ENCODE results near the gene ANKHD1. TPM values are rescaled to one million over a fixed set of nuclear protein-coding genes. Genes with fewer than 3 reads are reported as not detected.

The ANKHD1 gene
- total and polyA plus RNA-seq, 7 donors = 31.2 to 86.1 (median 57.1) TPM

DNA sequence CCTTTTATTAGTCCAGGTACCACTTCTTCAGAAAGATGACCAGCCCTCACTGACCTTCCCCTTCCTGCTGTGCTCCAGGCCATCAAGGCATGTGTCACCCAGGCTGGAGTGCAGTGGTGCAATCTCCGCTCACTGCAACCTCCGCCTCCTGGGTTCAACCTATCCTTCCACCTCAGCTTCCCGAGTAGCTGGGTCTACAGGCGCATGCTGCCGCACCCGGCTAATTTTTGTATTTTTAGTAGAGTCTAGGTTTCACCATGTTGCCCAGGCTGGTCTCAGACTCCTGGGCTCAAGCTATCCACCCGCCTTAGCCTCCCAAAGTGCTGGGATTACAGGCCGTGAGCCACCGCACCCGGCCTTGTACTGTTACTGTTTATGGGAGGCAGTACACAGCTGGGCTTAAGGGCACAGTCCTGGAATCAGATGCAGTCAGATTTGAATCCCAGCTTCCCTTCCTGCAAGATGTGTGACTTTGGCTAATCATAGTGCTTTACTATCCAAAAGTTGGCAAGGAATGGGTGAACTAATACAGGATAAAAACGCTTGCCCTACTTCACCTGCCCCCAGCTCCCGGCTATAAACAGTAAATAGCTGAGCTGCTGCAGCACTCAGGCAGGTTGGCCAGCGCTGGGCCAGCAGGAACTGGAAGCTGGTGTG lies 145.3 kb downstream of the ANKHD1 start:
- Histone ChIP-seq H3K4me1 (peaks cover 43% of the 10 kb centered on the region), H3K27ac (peak overlapping the region; percentile 98), H3K4me3 (peak overlapping the region; percentile 67), H3K9me3 (no peaks in the 10 kb centered on the region), H3K27me3 (ENCODE audit: insufficient read depth in 3 of 3, low read length in 2 of 3) (no peaks in the 10 kb centered on the region), H3K36me3 (ENCODE audit: insufficient read depth in 1 of 2, low read depth in 1 of 2) (peaks cover 4 to 64% of the 10 kb centered on the region in 2 donors)
- WGBS, 3 donors = 21 to 33% (median 23%) methylated on average over 13 of the region's 13 CpGs
- DNase-seq = no peak
- intact Hi-C loops (cut with DNase I) = loop anchor here (2.0 kb wide), 2 partner anchors 92 to 146 kb away; partner anchors contain the start of genes TMCO6 (in 2 of the 2) and ANKHD1 (in 1 of the 2)
- TF ChIP-seq, protein P1, sequence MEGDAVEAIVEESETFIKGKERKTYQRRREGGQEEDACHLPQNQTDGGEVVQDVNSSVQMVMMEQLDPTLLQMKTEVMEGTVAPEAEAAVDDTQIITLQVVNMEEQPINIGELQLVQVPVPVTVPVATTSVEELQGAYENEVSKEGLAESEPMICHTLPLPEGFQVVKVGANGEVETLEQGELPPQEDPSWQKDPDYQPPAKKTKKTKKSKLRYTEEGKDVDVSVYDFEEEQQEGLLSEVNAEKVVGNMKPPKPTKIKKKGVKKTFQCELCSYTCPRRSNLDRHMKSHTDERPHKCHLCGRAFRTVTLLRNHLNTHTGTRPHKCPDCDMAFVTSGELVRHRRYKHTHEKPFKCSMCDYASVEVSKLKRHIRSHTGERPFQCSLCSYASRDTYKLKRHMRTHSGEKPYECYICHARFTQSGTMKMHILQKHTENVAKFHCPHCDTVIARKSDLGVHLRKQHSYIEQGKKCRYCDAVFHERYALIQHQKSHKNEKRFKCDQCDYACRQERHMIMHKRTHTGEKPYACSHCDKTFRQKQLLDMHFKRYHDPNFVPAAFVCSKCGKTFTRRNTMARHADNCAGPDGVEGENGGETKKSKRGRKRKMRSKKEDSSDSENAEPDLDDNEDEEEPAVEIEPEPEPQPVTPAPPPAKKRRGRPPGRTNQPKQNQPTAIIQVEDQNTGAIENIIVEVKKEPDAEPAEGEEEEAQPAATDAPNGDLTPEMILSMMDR (IDR thresholded peaks at IDR 0.05) = no peak
- peak; percentile 2 to 36 (median 14) for ATAC-seq

DNA sequence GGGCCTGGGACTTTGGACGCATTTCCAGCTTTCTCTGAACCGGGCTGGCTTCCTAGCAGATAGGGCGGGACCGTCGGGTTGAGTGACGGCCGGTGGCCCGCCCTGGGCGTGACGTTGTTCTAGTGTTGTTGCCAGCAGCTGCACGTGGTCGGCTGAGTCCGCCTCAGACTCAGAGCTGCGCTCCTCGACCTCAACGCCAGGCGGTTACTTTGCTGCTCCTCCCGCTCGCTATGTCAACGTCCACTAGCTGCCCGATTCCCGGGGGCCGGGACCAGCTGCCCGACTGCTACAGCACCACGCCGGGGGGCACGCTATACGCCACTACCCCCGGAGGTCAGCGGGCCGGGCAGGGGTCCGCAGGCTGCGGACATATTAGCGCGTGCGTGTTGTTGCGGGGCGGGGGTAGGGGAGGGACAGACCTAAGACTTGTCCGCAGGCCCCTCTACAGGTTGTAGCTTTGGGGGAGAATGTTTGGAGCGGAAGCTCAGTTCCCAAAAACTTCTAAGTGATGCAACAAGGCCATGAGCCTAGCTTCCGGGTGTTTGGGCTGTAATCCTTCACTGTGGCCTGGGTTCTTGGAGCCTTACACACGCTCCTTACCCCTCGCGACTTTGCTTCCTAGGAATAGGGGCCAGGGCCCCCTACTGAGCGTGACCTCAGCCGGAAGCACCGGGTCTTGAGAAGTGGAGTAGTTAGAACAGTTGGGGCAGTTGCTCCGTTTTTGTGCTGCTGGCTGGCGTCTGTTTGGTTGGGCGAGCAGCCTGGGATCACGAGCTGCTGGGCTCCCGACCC lies 146.1 kb downstream of the ANKHD1 start, which contains the start of gene EIF4EBP3:
Gene EIF4EBP3 (plus strand): TSS at position 155 of the 792 bp plus-strand sequence. CDS start 76 bp downstream, at position 231.
- H3K36me3 ChIP-seq (ENCODE audit: insufficient read depth in 1 of 2, low read depth in 1 of 2) = peaks cover 4 to 64% of the 10 kb centered on the region in 2 donors
- H3K4me1 ChIP-seq = peaks cover 43% of the 10 kb centered on the region
- TF ChIP-seq, protein P1 (IDR thresholded peaks at IDR 0.05) = peak; percentile 66
- no peaks in the 10 kb centered on the region for H3K27me3 ChIP-seq (ENCODE audit: insufficient read depth in 3 of 3, low read length in 2 of 3)
- no peaks in the 10 kb centered on the region for H3K9me3 ChIP-seq
- peak; percentile 88 to 92 (median 90) for ATAC-seq
- H3K27ac ChIP-seq = peak within 1 kb of the TSS; percentile 98
- intact Hi-C loops (cut with DNase I) = loop anchor here (2.0 kb wide), 2 partner anchors 91 to 147 kb away; partner anchors contain the start of genes TMCO6 (in 2 of the 2) and ANKHD1 (in 1 of the 2)
- peak within 1 kb of the TSS; percentile 67 for H3K4me3 ChIP-seq
- WGBS, 3 donors = 1% methylated on average over 51 to 52 of the region's 52 CpGs
- peak; percentile 97 to 99 for DNase-seq

DNA sequence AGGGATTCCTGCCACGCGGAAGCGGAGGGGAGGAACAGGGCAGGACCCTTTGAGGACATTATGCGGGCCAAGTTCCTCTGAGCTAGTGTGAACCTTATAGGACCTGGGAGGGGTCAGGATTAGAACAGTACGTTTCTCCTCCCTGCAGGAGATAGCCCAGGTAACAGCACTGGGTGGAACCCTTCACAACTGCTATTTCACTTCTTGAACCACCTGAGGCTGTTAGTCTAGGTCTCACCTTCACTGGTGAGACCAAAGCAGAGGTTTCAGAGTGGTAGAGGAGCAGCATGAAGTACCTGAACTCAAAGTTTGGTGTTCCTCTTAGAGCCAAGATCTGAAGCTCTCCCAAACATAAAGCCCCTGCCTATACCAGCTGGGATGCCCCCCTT lies 146.7 kb downstream of the ANKHD1 start:
- Histone ChIP-seq H3K27me3 (ENCODE audit: insufficient read depth in 3 of 3, low read length in 2 of 3) (no peaks in the 10 kb centered on the region), H3K36me3 (ENCODE audit: insufficient read depth in 1 of 2, low read depth in 1 of 2) (peaks cover 4 to 63% of the 10 kb centered on the region in 2 donors), H3K4me3 (peak overlapping the region; percentile 67), H3K9me3 (no peaks in the 10 kb centered on the region), H3K4me1 (peaks cover 43% of the 10 kb centered on the region), H3K27ac (peak overlapping the region; percentile 98)
- intact Hi-C loops (cut with DNase I) = no loop called here
- DNase-seq (no peak), ATAC-seq (peak in 2 of 4 donors; percentile 53 to 68)
- TF ChIP-seq, protein P1 (IDR thresholded peaks at IDR 0.05) = no peak
- 0 to 4% (median 0%) methylated on average over 5 of the region's 5 CpGs for WGBS, 3 donors

DNA sequence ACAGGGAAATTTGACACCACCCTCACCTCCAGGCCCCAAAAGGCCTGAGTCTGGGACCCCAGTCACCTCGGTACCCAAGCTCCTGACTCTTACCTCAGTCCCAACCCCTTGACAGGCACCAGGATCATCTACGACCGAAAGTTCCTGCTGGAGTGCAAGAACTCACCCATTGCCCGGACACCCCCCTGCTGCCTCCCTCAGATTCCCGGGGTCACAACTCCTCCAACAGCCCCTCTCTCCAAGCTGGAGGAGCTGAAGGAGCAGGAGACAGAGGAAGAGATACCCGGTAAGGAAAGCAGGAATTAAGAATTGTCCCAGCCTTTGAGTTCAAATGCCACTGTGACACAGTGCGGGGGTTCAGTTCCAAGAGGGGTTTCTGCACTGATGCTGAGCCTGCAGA lies 147.2 kb downstream of the ANKHD1 start:
- TF ChIP-seq, protein P1 (IDR thresholded peaks at IDR 0.05) = no peak
- Histone ChIP-seq H3K4me1 (peaks cover 43% of the 10 kb centered on the region), H3K36me3 (ENCODE audit: insufficient read depth in 1 of 2, low read depth in 1 of 2) (peaks cover 4 to 63% of the 10 kb centered on the region in 2 donors), H3K27ac (peak overlapping the region; percentile 98), H3K27me3 (ENCODE audit: insufficient read depth in 3 of 3, low read length in 2 of 3) (no peaks in the 10 kb centered on the region), H3K9me3 (no peaks in the 10 kb centered on the region), H3K4me3 (peak overlapping the region; percentile 23)
- ATAC-seq (no peak), DNase-seq (no peak)
- intact Hi-C loops (cut with DNase I) = no loop called here
- WGBS, 3 donors = 60 to 67% (median 60%) methylated on average over 7 of the region's 7 CpGs

Data from psoas muscle (tissue), 8 donors.